Measurements from ENCODE around the gene SLC15A4. TPM values are rescaled to one million over a fixed set of nuclear protein-coding genes. Genes with fewer than 3 reads are reported as not detected.

SLC15A4 gene
- total RNA-seq, 1 experiment from 2014 or later, result 20.6 TPM

DNA sequence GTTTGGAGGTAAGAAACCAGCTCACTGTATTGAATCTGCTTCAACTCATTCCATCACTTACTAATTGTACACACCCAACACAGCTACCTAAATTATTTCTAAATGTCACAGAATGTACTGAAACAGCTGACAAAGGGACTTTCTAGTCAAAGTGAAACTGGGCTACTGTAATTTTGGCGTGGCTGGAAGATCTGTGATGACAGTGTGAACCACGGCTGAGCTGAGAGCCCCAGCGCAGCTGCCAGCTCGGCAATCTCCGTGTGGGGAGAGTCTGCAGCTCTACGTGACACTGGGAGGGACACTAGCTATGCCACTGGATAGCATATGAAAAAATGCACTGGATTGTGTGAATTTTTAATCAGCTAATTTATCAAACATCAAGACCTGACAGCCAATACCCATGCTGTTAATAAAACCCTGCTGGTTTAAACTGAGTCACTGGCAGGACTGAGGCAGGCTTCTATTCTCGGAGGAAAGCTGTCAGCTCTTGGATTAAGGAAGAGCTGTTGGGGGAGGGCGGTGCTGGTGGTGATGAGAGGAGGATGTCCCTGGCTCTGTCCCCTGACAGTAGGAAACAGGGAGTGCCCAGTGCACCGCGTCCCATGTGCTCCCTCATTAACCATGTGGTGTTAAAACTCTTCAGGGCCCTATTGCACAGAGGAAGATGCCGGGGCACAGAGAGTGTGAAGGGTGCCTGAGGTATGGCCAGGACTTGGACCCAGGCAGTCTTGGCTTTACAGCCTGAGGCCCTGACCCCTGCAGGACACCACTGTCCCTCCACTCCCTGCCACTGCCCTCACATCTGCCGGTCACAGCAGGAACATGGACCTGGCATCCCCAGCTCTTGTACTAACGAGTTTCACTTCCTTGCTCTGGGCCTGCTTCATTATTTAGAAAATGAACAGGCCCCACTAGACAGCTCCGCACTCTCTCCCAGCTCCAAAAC, 13.3 kb downstream of the SLC15A4 start (continued):
- TF ChIP-seq, protein P1, sequence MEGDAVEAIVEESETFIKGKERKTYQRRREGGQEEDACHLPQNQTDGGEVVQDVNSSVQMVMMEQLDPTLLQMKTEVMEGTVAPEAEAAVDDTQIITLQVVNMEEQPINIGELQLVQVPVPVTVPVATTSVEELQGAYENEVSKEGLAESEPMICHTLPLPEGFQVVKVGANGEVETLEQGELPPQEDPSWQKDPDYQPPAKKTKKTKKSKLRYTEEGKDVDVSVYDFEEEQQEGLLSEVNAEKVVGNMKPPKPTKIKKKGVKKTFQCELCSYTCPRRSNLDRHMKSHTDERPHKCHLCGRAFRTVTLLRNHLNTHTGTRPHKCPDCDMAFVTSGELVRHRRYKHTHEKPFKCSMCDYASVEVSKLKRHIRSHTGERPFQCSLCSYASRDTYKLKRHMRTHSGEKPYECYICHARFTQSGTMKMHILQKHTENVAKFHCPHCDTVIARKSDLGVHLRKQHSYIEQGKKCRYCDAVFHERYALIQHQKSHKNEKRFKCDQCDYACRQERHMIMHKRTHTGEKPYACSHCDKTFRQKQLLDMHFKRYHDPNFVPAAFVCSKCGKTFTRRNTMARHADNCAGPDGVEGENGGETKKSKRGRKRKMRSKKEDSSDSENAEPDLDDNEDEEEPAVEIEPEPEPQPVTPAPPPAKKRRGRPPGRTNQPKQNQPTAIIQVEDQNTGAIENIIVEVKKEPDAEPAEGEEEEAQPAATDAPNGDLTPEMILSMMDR (IDR thresholded peaks at IDR 0.05 in 2 of 3, conservative IDR thresholded peaks at IDR 0.05 in 1 of 3; ENCODE audit: borderline replicate concordance in 1 of 3, insufficient read depth in 1 of 3, low read depth in 2 of 3, low read length in 2 of 3), result no peak
- TF ChIP-seq FOSL1 (IDR thresholded peaks at IDR 0.05; ENCODE audit: low read depth), result no peak

DNA sequence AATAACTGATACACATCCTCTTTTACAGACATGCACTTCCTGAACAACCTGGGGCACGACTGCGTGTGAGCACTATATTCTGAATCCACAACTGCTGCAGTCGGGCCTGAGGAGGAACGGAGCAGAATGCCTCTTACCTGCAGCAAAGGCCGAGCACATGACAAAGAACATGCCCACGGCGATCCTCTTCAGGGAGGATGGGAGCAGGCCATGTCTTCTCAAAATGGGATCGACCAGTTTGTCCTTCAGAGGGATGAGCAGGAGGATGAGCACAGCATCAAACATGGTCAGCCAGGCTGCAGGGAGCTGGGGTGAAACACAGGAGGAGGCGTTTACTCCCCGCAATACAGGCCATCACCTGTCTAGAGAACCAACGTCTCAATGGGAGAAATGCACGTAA, 15.1 kb downstream of the SLC15A4 start:
- ChIA-PET CTCF (no interaction called here), RAD21 (ENCODE audit: low non-redundant PET in 1 of 2, low total read pairs in 2 of 2, uncharacterized antibody in 2 of 2, unreplicated experiment in 2 of 2) (no interaction called here), POLR2A (no interaction called here)
- Histone ChIP-seq H3K4me2 (ENCODE audit: low read length) (no peak overlapping the region), H3K27me3 (ENCODE audit: insufficient read depth, low read length) (no peaks in the 10 kb centered on the region), H3K4me1 (ENCODE audit: control insufficient read depth in 1 of 2, insufficient read depth in 2 of 2, low read length in 2 of 2) (no peaks in the 10 kb centered on the region), H3K79me2 (ENCODE audit: insufficient read depth, low read length) (peaks cover 64% of the 10 kb centered on the region), H3K9me2 (ENCODE audit: insufficient read depth) (no peaks in the 10 kb centered on the region), H2AFZ (ENCODE audit: low read depth, low read length, poor library complexity, severe bottlenecking) (no peak overlapping the region), H3K4me3 (replicated peaks in 1 of 2; ENCODE audit: low read depth in 1 of 2, low read length in 2 of 2) (no peak overlapping the region), H3K9ac (ENCODE audit: low read length) (no peak overlapping the region), H3K9me3 (ENCODE audit: control insufficient read depth in 1 of 2, insufficient read depth in 1 of 2, low read depth in 1 of 2, low read length in 2 of 2) (no peaks in the 10 kb centered on the region), H3K36me3 (ENCODE audit: control insufficient read depth in 1 of 2, insufficient read depth in 2 of 2, low read length in 2 of 2) (peaks cover 8 to 9% of the 10 kb centered on the region in 2 experiments; a peak in 2 of 4 replicates), H4K20me1 (ENCODE audit: insufficient read depth) (no peaks in the 10 kb centered on the region), H3K27ac (ENCODE audit: low read depth, low read length) (no peak overlapping the region)
- ATAC-seq, result no peak
- DNase-seq (ENCODE audit: low read depth, low spot score), result no peak
- intact Hi-C loops (cut with micrococcal nuclease), result no loop called here
- TF ChIP-seq EZH2 (IDR thresholded peaks at IDR 0.05), result no peak
- no peak for TF ChIP-seq ZFX (IDR thresholded peaks at IDR 0.05)
- TF ChIP-seq CEBPB (IDR thresholded peaks at IDR 0.05; ENCODE audit: low read depth), result no peak
- TF ChIP-seq, protein P2, sequence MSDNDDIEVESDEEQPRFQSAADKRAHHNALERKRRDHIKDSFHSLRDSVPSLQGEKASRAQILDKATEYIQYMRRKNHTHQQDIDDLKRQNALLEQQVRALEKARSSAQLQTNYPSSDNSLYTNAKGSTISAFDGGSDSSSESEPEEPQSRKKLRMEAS (IDR thresholded peaks at IDR 0.05), result no peak
- TF ChIP-seq ZNF274 (IDR thresholded peaks at IDR 0.05; ENCODE audit: low read depth, low read length), result no peak
- no peak for TF ChIP-seq SIN3A (IDR thresholded peaks at IDR 0.05; ENCODE audit: low read depth)
- TF ChIP-seq EZH2phosphoT487 (IDR thresholded peaks at IDR 0.05; ENCODE audit: borderline replicate concordance), result no peak
- TF ChIP-seq EGR1 (IDR thresholded peaks at IDR 0.05; ENCODE audit: low read depth), result no peak
- TF ChIP-seq, protein P3, sequence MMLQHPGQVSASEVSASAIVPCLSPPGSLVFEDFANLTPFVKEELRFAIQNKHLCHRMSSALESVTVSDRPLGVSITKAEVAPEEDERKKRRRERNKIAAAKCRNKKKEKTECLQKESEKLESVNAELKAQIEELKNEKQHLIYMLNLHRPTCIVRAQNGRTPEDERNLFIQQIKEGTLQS (IDR thresholded peaks at IDR 0.05), result no peak
- BruUV-seq (replicated peaks), result no TSS peak
